Stimulated activated CD8-positive, alpha-beta memory T cell treated with anti-CD3 and anti-CD28 coated beads, Interleukin-15, amount 100 ng/mL, for 24 hours (primary cell): Measurements from ENCODE around the gene YPEL5.
A peak's percentile ranks its signal among the peaks of the same experiment; 100 is the strongest.
"Not testable (repeated sequence)": the region's sequence is repeated elsewhere in the genome, so short reads cannot be mapped to it uniquely, and the experiment has no call there.

Experiments used
- DNase-seq: peaks from one replicate; pipeline ENCODE4 v3.0.0-alpha.2; 2020; ENCODE audit warnings: low read depth

YPEL5 gene

DNA sequence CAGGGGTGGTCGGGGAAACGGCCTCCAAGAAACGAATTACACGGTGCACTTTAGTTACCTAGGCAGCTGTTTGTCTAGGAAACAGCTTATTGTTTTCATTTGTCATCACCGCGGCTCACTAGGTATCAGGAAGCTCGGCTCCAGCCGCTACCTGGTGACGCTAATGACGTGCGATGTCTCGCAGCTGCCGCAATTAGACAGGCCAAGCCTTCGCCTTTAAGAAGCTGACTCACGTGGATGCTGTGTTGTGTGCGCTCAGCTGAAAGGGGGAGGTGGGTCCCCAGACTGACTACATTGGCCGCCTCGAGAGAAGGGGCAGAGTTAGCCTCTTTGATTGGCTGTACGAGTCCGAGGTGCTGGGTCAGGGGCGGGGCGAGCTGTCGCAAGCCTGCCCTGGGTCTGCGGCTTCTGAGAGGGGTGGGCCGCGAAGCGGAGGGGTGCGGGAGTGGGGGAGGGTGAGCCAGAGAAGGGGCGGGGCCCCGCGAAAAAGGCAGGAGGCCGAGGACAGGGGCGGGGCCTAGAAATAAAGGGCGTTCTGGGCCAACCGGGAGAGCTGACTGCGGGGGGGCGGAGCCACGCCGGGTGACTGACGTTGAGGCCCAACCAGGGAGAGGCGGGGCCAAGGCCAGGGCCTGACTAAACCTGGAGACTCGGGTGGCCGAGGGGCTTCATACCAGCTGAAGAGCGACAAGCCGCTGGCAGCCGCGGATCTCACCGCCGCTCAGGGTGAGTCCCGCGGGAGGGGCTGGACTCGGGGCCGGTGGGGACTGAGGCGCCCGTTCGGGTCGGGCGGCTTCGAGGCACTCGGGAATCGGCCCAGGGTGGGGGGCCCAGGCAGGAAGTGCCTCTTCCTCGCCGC is at the start of gene YPEL5:
Gene YPEL5 (plus strand): TSS at position 671 of the 859 bp plus-strand sequence. CDS start 9,645 bp downstream, outside the sequence.
- DNase-seq, result peak; percentile 95

- DNase-seq, result no peak
Measured at GRCh38 chr2:30098266-30099005, 48.4 kb upstream of the YPEL5 start.

GRCh38 chr2:30099366-30099765 is 47.4 kb upstream of the YPEL5 start:
- not testable (repeated sequence) for DNase-seq

GRCh38 chr2:30100691-30101090 is 46.1 kb upstream of the YPEL5 start:
- DNase-seq, result not testable (repeated sequence)

GRCh38 chr2:30104307-30104706 is 42.5 kb upstream of the YPEL5 start:
- no peak for DNase-seq

DNA sequence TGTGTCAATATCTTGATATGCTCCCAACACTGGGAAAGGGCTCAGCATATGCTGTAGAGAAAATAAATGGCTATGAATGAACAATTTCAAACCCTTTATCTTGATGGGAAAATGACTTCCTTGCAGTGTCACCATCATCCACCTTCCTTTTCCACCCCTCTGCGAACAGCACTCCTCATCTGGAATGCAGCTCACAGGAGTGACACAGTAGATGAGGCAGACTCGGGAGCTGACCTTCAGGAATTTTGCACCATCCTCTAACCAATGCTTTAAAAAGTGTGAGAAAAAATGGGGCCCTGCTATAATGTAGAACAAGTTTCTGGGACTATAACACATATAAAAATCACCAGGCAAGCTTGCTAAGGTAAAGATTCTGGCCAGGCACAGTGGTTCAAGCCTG is 41.3 kb upstream of the YPEL5 start:
- DNase-seq, result no peak

DNA sequence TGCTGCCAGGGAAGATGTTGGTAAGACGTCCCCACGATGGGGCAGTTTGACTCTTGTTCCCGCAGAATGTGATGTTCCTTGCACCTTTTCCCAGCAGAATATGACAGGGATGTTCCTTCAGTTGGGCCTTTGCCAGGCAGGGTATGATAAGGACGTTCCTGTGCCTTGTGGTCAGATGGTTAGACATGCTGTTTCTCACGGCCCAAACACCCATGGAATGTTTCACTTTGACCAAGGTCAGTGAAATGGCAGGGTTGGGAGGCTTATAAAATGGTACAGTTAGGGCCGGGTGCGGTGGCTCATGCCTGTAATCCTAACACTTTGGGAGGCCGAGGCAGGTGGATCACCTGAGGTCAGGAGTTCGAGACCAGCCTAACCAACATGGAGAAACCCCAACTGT is 40.3 kb upstream of the YPEL5 start:
- no peak for DNase-seq

DNA sequence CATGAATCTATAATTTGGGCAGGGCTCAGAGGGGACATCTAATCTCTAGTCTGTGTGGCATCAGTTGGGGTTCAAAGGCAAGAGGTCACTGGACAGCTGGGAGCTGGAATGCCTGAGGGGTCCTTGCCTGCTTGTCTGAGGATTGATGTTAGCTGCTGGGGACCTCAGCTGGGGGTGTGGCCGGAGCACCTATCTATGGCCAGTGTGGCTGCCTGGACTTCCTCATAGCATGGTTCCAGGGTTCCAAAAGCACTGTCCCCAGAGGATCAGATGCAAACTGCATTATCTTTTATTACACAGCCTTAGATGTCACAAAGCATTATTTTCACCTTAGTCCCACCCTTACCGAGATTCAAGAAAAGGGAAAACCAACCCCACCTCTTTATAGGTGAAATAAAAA is 38.6 kb upstream of the YPEL5 start:
- no peak for DNase-seq

DNA sequence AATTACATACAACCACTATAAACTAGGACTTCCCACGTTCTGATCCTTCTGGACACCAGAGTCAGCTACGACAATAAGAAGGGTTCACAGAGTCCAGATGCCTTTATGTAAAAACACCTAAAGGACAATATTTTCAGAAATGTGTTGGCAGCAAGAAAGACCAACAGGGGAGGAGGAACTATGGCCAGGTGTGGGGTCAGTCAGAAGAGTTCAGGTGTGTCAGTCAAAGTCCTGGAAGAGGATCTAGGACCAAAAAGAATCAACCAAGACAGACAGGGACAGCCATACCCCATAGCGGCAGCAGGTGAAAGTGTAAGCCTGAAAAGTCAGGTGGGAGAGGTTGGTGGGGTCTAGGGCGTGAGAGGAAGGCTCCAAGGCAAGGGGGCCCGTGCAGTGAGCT is 38.0 kb upstream of the YPEL5 start:
- DNase-seq, result no peak

GRCh38 chr2:30109856-30110255 is 37.0 kb upstream of the YPEL5 start:
- DNase-seq, result no peak

DNA sequence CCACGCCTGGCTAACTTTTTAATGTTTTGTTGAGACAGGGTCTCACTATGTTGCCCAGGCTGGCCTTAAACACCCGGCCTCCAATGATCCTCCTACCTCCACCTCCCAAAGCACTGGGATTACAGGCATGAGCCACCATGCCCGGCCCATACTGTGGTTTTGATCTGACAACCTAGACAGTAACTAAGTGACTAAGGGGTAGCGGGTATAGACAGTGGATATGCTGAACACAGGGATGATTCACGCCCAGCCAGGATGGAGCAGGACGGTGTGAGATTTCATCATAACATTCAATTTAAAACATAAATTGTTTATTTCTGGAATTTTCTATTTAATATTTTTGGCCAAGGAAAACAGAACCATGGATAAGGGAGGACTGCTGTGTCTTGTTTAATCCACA is 36.0 kb upstream of the YPEL5 start:
- DNase-seq, result no peak

- not testable (repeated sequence) for DNase-seq
Measured at GRCh38 chr2:30111186-30111585, 35.6 kb upstream of the YPEL5 start.

GRCh38 chr2:30112561-30112960 is 34.2 kb upstream of the YPEL5 start:
- no peak for DNase-seq

DNA sequence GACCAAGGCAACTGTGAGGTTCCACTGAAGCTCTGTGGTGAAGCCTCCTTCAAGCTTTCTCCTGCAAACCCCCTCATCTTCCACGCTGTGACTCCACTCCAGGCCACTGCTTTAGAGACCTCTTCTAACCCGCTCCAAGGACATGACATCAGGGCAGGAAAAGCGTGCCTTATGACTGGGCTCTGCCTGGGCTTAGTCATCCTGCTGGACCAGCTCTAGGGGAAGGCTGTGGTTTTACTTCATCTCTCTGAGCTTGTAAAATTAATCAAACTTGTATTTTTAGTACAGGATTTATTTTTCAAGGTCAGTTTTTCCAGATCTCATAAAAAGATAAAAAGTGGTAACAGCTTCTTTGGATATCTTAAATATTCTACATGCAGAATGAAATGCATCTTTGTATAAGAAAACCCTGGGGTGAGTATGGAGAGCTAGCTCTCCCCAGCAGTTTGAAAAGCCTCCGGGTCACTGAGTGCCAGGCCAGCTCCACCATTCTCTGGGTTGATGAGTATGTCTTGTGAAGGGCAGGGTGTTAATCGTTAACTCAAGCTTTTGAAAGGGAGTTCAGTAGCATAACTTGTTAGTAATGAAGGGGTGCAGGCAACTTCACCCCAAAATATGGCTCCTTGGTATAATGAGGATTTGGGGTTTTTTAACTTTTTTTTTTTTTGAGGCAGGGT is 33.1 kb upstream of the YPEL5 start:
- no peak for DNase-seq

DNA sequence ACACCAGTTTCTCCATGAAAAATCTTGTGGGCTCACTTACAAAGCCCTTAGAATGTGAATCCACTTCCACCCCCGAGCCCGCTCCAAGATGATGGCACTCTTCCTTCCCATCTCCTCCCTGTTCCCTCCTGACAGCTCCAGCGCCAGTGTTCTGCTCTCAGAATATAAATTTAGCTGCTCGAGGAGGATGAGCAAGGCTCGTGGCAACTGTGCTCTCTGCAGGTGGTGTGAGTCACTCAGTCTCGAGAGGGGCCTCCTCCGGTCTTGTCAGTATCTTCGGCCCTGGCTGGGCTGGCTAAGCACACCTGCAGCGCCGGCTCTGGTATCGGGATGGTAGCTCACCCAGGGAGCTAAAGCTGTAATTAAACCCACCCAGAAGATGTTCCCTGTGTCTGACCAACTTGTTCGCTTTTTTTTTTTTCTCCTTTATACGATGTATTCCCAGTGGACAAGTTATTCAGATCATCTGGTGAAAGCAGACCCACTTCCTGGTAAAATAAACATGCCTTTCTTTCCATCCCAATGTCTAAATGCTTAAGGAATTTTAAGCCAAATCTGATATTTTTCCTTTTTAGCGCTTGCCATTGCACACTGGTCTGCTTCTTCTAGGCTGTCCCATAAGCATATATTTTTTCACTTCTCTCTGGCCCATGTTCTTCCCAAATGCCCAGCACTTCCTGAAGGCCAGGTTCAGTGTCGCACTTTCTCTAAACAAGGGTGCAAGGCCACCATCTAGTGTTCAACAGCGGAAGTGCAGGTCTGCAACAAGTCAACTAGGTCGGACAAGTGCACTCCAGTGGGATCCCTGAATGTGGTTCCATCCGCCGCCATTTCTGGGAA is 31.4 kb upstream of the YPEL5 start:
- DNase-seq, result peak; percentile 10

GRCh38 chr2:30115981-30116285 is 30.9 kb upstream of the YPEL5 start:
- no peak for DNase-seq

GRCh38 chr2:30122362-30122761 is 24.4 kb upstream of the YPEL5 start:
- no peak for DNase-seq

DNA sequence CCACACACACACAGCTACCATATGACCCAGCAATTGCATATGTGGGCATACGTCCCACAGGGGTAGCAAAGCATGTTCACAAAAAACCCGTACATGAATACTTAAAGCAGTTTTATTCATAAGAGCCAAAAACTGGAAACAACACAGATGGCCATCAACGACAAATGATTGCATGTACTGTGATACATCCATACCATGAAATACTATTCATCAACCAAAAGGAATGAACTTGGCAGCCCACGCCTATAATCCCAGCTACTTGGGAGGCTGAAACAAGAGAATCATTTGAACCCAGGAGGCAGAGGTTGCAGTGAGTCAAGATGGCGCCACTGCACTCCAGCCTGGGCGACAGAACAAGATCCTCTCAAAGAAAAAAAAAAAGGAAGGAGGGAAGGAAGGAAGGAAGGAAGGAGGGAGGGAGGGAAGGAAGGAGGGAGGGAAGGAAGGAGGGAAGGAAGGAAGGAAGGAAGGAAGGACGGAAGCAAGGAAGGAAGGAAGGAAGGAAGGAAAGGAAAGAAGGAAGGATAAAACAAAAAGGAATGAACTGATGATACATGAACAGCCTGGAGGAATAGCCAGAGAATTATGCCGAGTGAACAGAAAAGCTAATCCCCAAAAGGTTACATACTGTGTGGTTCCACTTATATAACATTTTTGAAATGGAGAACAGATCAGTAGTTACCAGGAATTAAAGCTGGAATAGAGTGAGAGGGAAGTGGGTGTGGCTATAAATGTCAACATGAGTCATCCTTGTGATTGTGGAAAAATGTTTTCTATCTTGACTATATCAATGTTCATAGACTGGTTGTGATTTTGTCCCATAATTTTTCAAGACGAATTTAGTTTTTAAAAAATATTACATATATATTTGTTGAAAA is 19.6 kb upstream of the YPEL5 start:
- no peak for DNase-seq

DNA sequence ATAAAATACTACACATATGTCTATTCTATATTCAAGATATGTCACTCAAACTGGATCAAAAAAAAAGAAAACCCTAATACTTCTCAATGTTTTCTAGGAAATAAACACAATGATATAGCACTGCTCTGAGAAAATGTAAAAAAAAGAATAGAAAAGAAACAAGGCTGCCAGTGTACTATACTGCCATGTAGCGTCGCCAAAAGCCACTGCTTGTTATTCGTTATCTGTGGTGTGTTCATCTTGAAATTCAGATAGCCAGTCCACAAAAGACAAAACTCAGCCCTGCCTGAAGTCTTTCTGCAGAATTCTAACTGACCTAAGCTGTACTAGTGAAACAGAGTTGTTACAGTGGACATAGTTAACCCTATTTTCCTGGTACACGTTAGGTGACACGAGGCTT is 12.2 kb upstream of the YPEL5 start:
- DNase-seq, result no peak

DNA sequence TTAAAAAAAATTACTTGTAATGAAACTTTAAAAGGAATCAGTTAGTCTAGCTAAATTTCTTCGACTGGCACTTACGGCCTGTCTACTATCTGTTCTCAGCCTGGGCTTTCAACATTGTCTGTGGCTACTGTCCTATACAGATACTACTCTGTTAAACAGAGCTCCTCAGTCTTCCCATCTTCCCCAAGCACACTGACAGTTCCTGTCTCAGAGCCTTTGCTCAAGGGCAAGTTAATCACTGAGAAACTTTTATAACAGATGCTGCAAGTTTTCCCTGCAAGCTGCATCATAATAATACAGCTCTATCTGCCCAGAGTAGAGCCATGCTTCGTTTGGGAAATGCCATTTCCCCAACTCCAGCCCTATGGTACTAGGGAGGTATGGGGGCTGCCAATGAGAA is 11.3 kb upstream of the YPEL5 start:
- no peak for DNase-seq
